ENCODE data around the gene EEF1A2.

The EEF1A2 gene

GRCh38 chr20:63497946-63498935 is 642 bp downstream of the EEF1A2 start:
- DNase-seq = no peak

GRCh38 chr20:63497138-63497945 is 1.5 kb downstream of the EEF1A2 start:
- DNase-seq = no peak

- no peak for DNase-seq
Observed at GRCh38 chr20:63496596-63497120, 2.2 kb downstream of the EEF1A2 start.

GRCh38 chr20:63495741-63496595 is 2.9 kb downstream of the EEF1A2 start:
- DNase-seq = no peak

GRCh38 chr20:63495167-63495720 is 3.6 kb downstream of the EEF1A2 start:
- DNase-seq = no peak

GRCh38 chr20:63494420-63495166 is 4.3 kb downstream of the EEF1A2 start:
- no peak for DNase-seq

- DNase-seq = no peak
Observed at GRCh38 chr20:63494084-63494419, 4.8 kb downstream of the EEF1A2 start.

GRCh38 chr20:63493563-63494020 is 5.3 kb downstream of the EEF1A2 start:
- DNase-seq = no peak

- no peak for DNase-seq
Observed at GRCh38 chr20:63492982-63493381, 5.9 kb downstream of the EEF1A2 start.

GRCh38 chr20:63492518-63492917 is 6.4 kb downstream of the EEF1A2 start:
- no peak for DNase-seq

GRCh38 chr20:63491635-63492230 is 7.2 kb downstream of the EEF1A2 start:
- DNase-seq = no peak

- DNase-seq = no peak
Observed at GRCh38 chr20:63491078-63491477, 7.8 kb downstream of the EEF1A2 start.

- no peak for DNase-seq
Observed at GRCh38 chr20:63490416-63490815, 8.5 kb downstream of the EEF1A2 start.

GRCh38 chr20:63488315-63489251 is 10.3 kb downstream of the EEF1A2 start:
- DNase-seq = no peak

- DNase-seq = no peak
Observed at GRCh38 chr20:63487781-63488241, 11.1 kb downstream of the EEF1A2 start.

- DNase-seq = no peak
Observed at GRCh38 chr20:63487116-63487764, 11.6 kb downstream of the EEF1A2 start.

- DNase-seq = no peak
Observed at GRCh38 chr20:63486300-63486855, 12.5 kb downstream of the EEF1A2 start.

GRCh38 chr20:63484651-63485403 is 14.1 kb downstream of the EEF1A2 start:
- no peak for DNase-seq

All from left hindlimb (tissue), 1 donor.